ENCODE results near the gene KCNC4. TPM values are rescaled to one million over a fixed set of nuclear protein-coding genes. Genes with fewer than 3 reads are reported as not detected.

The KCNC4 gene
- total and polyA plus RNA-seq, 5 donors: 4.1 to 8.5 (median 6.7) TPM

- Histone ChIP-seq H3K4me1 (ENCODE audit: control insufficient read depth, insufficient read depth, low read length) (peaks cover 4% of the 10 kb centered on the region), H3K27ac (ENCODE audit: low read length) (no peak overlapping the region), H3K27me3 (ENCODE audit: control insufficient read depth, insufficient read depth) (no peaks in the 10 kb centered on the region), H3K9me3 (ENCODE audit: control insufficient read depth, low read length) (no peaks in the 10 kb centered on the region), H3K4me3 (ENCODE audit: low read length) (no peak overlapping the region)
- intact Hi-C loops (cut with DNase I): loop anchor here in 1 of 4 donors (10.0 kb wide), 1 partner anchor 304 kb away; no protein-coding TSS in a partner anchor
- peak; percentile 24 to 36 for ATAC-seq
- WGBS: 62% methylated on average over 8 of the region's 8 CpGs
- peak; percentile 41 to 78 (median 77) for DNase-seq
These were observed 19.7 kb upstream of the KCNC4 start for GRCh38 chr1:110190282-110190929.

- Histone ChIP-seq H3K4me3 (ENCODE audit: low read length) (no peak overlapping the region), H3K27me3 (ENCODE audit: control insufficient read depth, insufficient read depth) (no peaks in the 10 kb centered on the region), H3K27ac (ENCODE audit: low read length) (no peak overlapping the region), H3K9me3 (ENCODE audit: control insufficient read depth, low read length) (no peaks in the 10 kb centered on the region), H3K4me1 (ENCODE audit: control insufficient read depth, insufficient read depth, low read length) (peaks cover 4% of the 10 kb centered on the region)
- WGBS: 85% methylated on average over 8 of the region's 8 CpGs
- DNase-seq (no peak), ATAC-seq (no peak)
- intact Hi-C loops (cut with DNase I): loop anchor here in 1 of 4 donors (10.0 kb wide), 1 partner anchor 302 kb away; no protein-coding TSS in a partner anchor
These were observed 17.6 kb upstream of the KCNC4 start for GRCh38 chr1:110192541-110192940.

GRCh38 chr1:110195196-110195595, 14.9 kb upstream of the KCNC4 start:
- no peaks in the 10 kb centered on the region for H3K9me3 ChIP-seq (ENCODE audit: control insufficient read depth, low read length)
- no peaks in the 10 kb centered on the region for H3K4me1 ChIP-seq (ENCODE audit: control insufficient read depth, insufficient read depth, low read length)
- intact Hi-C loops (cut with DNase I): loop anchor here in 1 of 4 donors (10.0 kb wide), 1 partner anchor 300 kb away; no protein-coding TSS in a partner anchor
- no peak overlapping the region for H3K27ac ChIP-seq (ENCODE audit: low read length)
- 87% methylated on average over 10 of the region's 10 CpGs for WGBS
- DNase-seq (no peak), ATAC-seq (no peak)
- H3K4me3 ChIP-seq (ENCODE audit: low read length): no peak overlapping the region
- H3K27me3 ChIP-seq (ENCODE audit: control insufficient read depth, insufficient read depth): no peaks in the 10 kb centered on the region

GRCh38 chr1:110196917-110197765, 13.0 kb upstream of the KCNC4 start:
- Histone ChIP-seq H3K27me3 (ENCODE audit: control insufficient read depth, insufficient read depth) (no peaks in the 10 kb centered on the region), H3K4me1 (ENCODE audit: control insufficient read depth, insufficient read depth, low read length) (no peaks in the 10 kb centered on the region), H3K4me3 (ENCODE audit: low read length) (no peak overlapping the region), H3K27ac (ENCODE audit: low read length) (no peak overlapping the region), H3K9me3 (ENCODE audit: control insufficient read depth, low read length) (no peaks in the 10 kb centered on the region)
- DNase-seq (no peak), ATAC-seq (peak; percentile 7 to 56)
- intact Hi-C loops (cut with DNase I): loop anchor here in 1 of 4 donors (10.0 kb wide), 1 partner anchor 298 kb away; no protein-coding TSS in a partner anchor
- WGBS: 55% methylated on average over 12 of the region's 12 CpGs

- H3K4me3 ChIP-seq (ENCODE audit: low read length): no peak overlapping the region
- no peaks in the 10 kb centered on the region for H3K4me1 ChIP-seq (ENCODE audit: control insufficient read depth, insufficient read depth, low read length)
- DNase-seq (no peak), ATAC-seq (no peak)
- H3K27me3 ChIP-seq (ENCODE audit: control insufficient read depth, insufficient read depth): no peaks in the 10 kb centered on the region
- no peaks in the 10 kb centered on the region for H3K9me3 ChIP-seq (ENCODE audit: control insufficient read depth, low read length)
- intact Hi-C loops (cut with DNase I): loop anchor here in 1 of 4 donors (10.0 kb wide), 1 partner anchor 297 kb away; no protein-coding TSS in a partner anchor
- WGBS: 94% methylated on average over 23 of the region's 23 CpGs
- no peak overlapping the region for H3K27ac ChIP-seq (ENCODE audit: low read length)
These were observed 12.0 kb upstream of the KCNC4 start for GRCh38 chr1:110197905-110198629.

- ATAC-seq (no peak), DNase-seq (no peak)
- Histone ChIP-seq H3K4me3 (ENCODE audit: low read length) (no peak overlapping the region), H3K27me3 (ENCODE audit: control insufficient read depth, insufficient read depth) (no peaks in the 10 kb centered on the region), H3K27ac (ENCODE audit: low read length) (no peak overlapping the region), H3K4me1 (ENCODE audit: control insufficient read depth, insufficient read depth, low read length) (no peaks in the 10 kb centered on the region), H3K9me3 (ENCODE audit: control insufficient read depth, low read length) (no peaks in the 10 kb centered on the region)
- intact Hi-C loops (cut with DNase I): loop anchor here in 1 of 4 donors (10.0 kb wide), 1 partner anchor 296 kb away; no protein-coding TSS in a partner anchor
- 96% methylated on average over 2 of the region's 2 CpGs for WGBS
These were observed 11.4 kb upstream of the KCNC4 start for GRCh38 chr1:110198746-110199145.

GRCh38 chr1:110200190-110200589, 9.9 kb upstream of the KCNC4 start:
- DNase-seq: no peak
- intact Hi-C loops (cut with DNase I): loop anchor here in 1 of 4 donors (10.0 kb wide), 1 partner anchor 295 kb away; no protein-coding TSS in a partner anchor
- WGBS: 16% methylated on average over 2 of the region's 2 CpGs
- Histone ChIP-seq H3K4me1 (ENCODE audit: control insufficient read depth, insufficient read depth, low read length) (no peaks in the 10 kb centered on the region), H3K4me3 (ENCODE audit: low read length) (no peak overlapping the region), H3K27me3 (ENCODE audit: control insufficient read depth, insufficient read depth) (no peaks in the 10 kb centered on the region), H3K9me3 (ENCODE audit: control insufficient read depth, low read length) (no peaks in the 10 kb centered on the region), H3K27ac (ENCODE audit: low read length) (no peak overlapping the region)
- ATAC-seq: no peak

- Histone ChIP-seq H3K4me3 (ENCODE audit: low read length) (no peak overlapping the region), H3K9me3 (ENCODE audit: control insufficient read depth, low read length) (no peaks in the 10 kb centered on the region), H3K27ac (ENCODE audit: low read length) (no peak overlapping the region), H3K4me1 (ENCODE audit: control insufficient read depth, insufficient read depth, low read length) (no peaks in the 10 kb centered on the region), H3K27me3 (ENCODE audit: control insufficient read depth, insufficient read depth) (no peaks in the 10 kb centered on the region)
- 62% methylated on average over 14 of the region's 14 CpGs for WGBS
- DNase-seq: no peak
- intact Hi-C loops (cut with DNase I): loop anchor here in 1 of 4 donors (10.0 kb wide), 1 partner anchor 294 kb away; no protein-coding TSS in a partner anchor
- ATAC-seq: no peak
These were observed 9.4 kb upstream of the KCNC4 start for GRCh38 chr1:110200666-110201065.

GRCh38 chr1:110201157-110201825, 8.8 kb upstream of the KCNC4 start:
- no peaks in the 10 kb centered on the region for H3K9me3 ChIP-seq (ENCODE audit: control insufficient read depth, low read length)
- no peaks in the 10 kb centered on the region for H3K27me3 ChIP-seq (ENCODE audit: control insufficient read depth, insufficient read depth)
- ATAC-seq (no peak), DNase-seq (no peak)
- no peaks in the 10 kb centered on the region for H3K4me1 ChIP-seq (ENCODE audit: control insufficient read depth, insufficient read depth, low read length)
- H3K27ac ChIP-seq (ENCODE audit: low read length): no peak overlapping the region
- 83% methylated on average over 10 of the region's 10 CpGs for WGBS
- intact Hi-C loops (cut with DNase I): loop anchor here in 1 of 4 donors (10.0 kb wide), 1 partner anchor 294 kb away; no protein-coding TSS in a partner anchor
- H3K4me3 ChIP-seq (ENCODE audit: low read length): no peak overlapping the region

- Histone ChIP-seq H3K27me3 (ENCODE audit: control insufficient read depth, insufficient read depth) (no peaks in the 10 kb centered on the region), H3K27ac (ENCODE audit: low read length) (no peak overlapping the region), H3K4me3 (ENCODE audit: low read length) (no peak overlapping the region), H3K4me1 (ENCODE audit: control insufficient read depth, insufficient read depth, low read length) (no peaks in the 10 kb centered on the region), H3K9me3 (ENCODE audit: control insufficient read depth, low read length) (no peaks in the 10 kb centered on the region)
- ATAC-seq (peak; percentile 28 to 61), DNase-seq (peak in 1 of 3 donors; percentile 46)
- intact Hi-C loops (cut with DNase I): loop anchor here in 2 of 4 donors (2.0 to 10.0 kb wide), 3 partner anchors 110 to 292 kb away; no protein-coding TSS in a partner anchor
- 32% methylated on average over 6 of the region's 6 CpGs for WGBS
These were observed 7.0 kb upstream of the KCNC4 start for GRCh38 chr1:110203021-110203661.

All from right cardiac atrium (tissue), 5 donors.